Transverse colon (tissue), 3 donors: ENCODE results near the gene MEIOB.

Experiments
- POLR2A ChIP-seq: fragments of 450-650 bp; IDR thresholded peaks from one replicate; pipeline ENCODE4 v1.6.1; 2016; ENCODE audit warnings: antibody characterized with exemption, mild to moderate bottlenecking, moderate library complexity
- TF ChIP-seq, protein P1 (sequence below), 5 experiments: fragments of 200-600 bp in 3 of 5; fragments of 450-650 bp in 2 of 5; sonication (generic) in 3 of 5; IDR thresholded peaks; 1 replicate in 2 of 5; 2 replicates in 3 of 5; pipeline ENCODE4 v1.5.1; 2016 to 2017; ENCODE audit warnings: antibody characterized with exemption in 5 of 5, inconsistent platforms in 3 of 5, mild to moderate bottlenecking in 2 of 5, moderate library complexity in 1 of 5

DNA sequence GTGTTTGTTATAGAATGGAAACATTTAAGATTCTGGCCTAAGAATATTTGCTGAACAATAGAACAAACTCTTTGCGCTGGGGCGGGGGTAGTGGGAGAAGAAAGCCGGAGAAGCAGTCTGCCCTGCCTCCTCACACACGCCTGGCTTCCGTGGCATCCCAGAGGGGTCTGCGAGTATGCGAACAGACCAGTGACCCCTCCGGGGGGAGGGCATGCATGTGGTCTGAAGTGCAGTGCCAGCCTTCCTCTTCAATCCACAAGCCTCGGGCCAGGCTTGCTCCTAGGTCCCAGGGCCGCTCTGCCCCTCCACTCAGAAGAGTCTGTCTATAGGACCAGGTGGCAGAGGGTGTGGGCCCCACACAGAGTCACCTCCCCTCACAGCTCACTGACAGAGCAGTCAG, 64.3 kb downstream of the MEIOB start:
- no peak for TF ChIP-seq POLR2A
- TF ChIP-seq, protein P1, sequence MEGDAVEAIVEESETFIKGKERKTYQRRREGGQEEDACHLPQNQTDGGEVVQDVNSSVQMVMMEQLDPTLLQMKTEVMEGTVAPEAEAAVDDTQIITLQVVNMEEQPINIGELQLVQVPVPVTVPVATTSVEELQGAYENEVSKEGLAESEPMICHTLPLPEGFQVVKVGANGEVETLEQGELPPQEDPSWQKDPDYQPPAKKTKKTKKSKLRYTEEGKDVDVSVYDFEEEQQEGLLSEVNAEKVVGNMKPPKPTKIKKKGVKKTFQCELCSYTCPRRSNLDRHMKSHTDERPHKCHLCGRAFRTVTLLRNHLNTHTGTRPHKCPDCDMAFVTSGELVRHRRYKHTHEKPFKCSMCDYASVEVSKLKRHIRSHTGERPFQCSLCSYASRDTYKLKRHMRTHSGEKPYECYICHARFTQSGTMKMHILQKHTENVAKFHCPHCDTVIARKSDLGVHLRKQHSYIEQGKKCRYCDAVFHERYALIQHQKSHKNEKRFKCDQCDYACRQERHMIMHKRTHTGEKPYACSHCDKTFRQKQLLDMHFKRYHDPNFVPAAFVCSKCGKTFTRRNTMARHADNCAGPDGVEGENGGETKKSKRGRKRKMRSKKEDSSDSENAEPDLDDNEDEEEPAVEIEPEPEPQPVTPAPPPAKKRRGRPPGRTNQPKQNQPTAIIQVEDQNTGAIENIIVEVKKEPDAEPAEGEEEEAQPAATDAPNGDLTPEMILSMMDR (IDR thresholded peaks at IDR 0.05) = no peak
